K562 (cell line): ENCODE results near the gene SPECC1L. TPM values are rescaled to one million over a fixed set of nuclear protein-coding genes. Genes with fewer than 3 reads are reported as not detected.

Source experiments
- ATAC-seq: fragments of 200-7000 bp; cut with Tn5 transposase; 3 replicates; pipeline ENCODE4 v1.9.1; 2020; ENCODE audit warnings: moderate library complexity
- BruUV-seq: library from RNA; stranded (reverse); fragments of 400-500 nt; replicated peaks from 2 replicates; lab custom pipeline; 2021; lab: Mats Ljungman, UMichigan
- CTCF ChIA-PET: fragments of 300-600 bp; formaldehyde crosslinking; extraction: SDS; loops from one replicate; lab custom pipeline; 2021; ENCODE audit warnings: low intra/inter-chr PET ratio; lab: Yijun Ruan, JAX
- POLR2A ChIA-PET: fragments of 300-600, 350-650 bp; sonication (Branson Sonifier 250); formaldehyde crosslinking; extraction: SDS; loops from one replicate; lab custom pipeline; 2021; ENCODE audit warnings: antibody characterized with exemption, inconsistent platforms; lab: Yijun Ruan, JAX
- DNase-seq, 4 experiments: peaks; one replicate each; pipeline versions ENCODE4 v3.0.0 to v3.0.0-alpha.2; 2011 to 2018; ENCODE audit warnings: low spot score in 3 of 4, mixed read lengths in 3 of 4; ENCODE audit errors: extremely low read depth in 1 of 4
- FAIRE-seq: peaks from 2 replicates; lab custom pipeline; 2011; peaks lifted over from hg19 to GRCh38; lab: Jason Lieb, UNC
- H2AFZ ChIP-seq: 2 replicates; pipeline ENCODE4 v1.6.0; 2011; ENCODE audit warnings: low read depth, low read length, control low read depth, inconsistent platforms
- H3K27ac ChIP-seq: fragments of 200-600 bp; 3 replicates; pipeline ENCODE4 v1.8.0; 2011; ENCODE audit warnings: low read depth, mild to moderate bottlenecking, control low read depth, inconsistent platforms, low read length, moderate library complexity, mixed read lengths; ENCODE audit errors: extremely low read depth
- H3K27me3 ChIP-seq, 2 experiments: fragments of 300-600 bp in 1 of 2; 2 replicates in 1 of 2; 3 replicates in 1 of 2; pipeline versions ENCODE4 v1.6.0 to v1.8.0; 2011; ENCODE audit warnings: inconsistent platforms in 2 of 2, low read length in 2 of 2, mild to moderate bottlenecking in 1 of 2, mixed read lengths in 1 of 2, moderate library complexity in 1 of 2; ENCODE audit not compliant: control insufficient read depth in 2 of 2, insufficient read depth in 2 of 2
- H3K36me3 ChIP-seq: fragments of 300-600 bp; 3 replicates; pipeline ENCODE4 v1.8.0; 2011; ENCODE audit warnings: mild to moderate bottlenecking, low read length, inconsistent platforms; ENCODE audit not compliant: control insufficient read depth, insufficient read depth
- H3K4me1 ChIP-seq, 2 experiments: fragments of 200-600 bp in 1 of 2; replicated peaks in 1 of 2; 2 replicates in 1 of 2; 3 replicates in 1 of 2; pipeline versions ENCODE4 v1.5.1 to v1.8.0; 2011; ENCODE audit warnings: inconsistent platforms in 2 of 2, low read length in 2 of 2, mild to moderate bottlenecking in 1 of 2, mixed read lengths in 1 of 2, moderate library complexity in 1 of 2; ENCODE audit not compliant: control insufficient read depth in 2 of 2, insufficient read depth in 2 of 2
- H3K4me2 ChIP-seq: 2 replicates; pipeline ENCODE4 v1.6.1; 2011; ENCODE audit warnings: low read length, control low read depth, inconsistent platforms, mixed read lengths; ENCODE audit not compliant: insufficient read depth
- H3K4me3 ChIP-seq: fragments of 200-600 bp; sonication (generic), shearing (Covaris generic); 2 replicates; pipeline ENCODE4 v1.5.1; 2016; ENCODE audit warnings: control low read depth, inconsistent platforms
- H3K79me2 ChIP-seq: fragments of 200-600 bp; 3 replicates; pipeline ENCODE4 v1.8.0; 2011; ENCODE audit warnings: low read length, inconsistent platforms; ENCODE audit not compliant: control insufficient read depth, insufficient read depth
- H3K9ac ChIP-seq, 2 experiments: 2 replicates each; pipeline versions ENCODE4 v1.6.0 to v1.6.1; 2011; ENCODE audit warnings: low read depth in 2 of 2, low read length in 2 of 2, control low read depth in 1 of 2, inconsistent platforms in 1 of 2, mild to moderate bottlenecking in 1 of 2, mixed read lengths in 1 of 2; ENCODE audit not compliant: insufficient read depth in 1 of 2
- H3K9me1 ChIP-seq: one replicate; pipeline ENCODE4 v1.6.0; 2011; ENCODE audit warnings: inconsistent platforms, mild to moderate bottlenecking, low read length, moderate library complexity; ENCODE audit not compliant: control insufficient read depth, insufficient read depth
- H3K9me3 ChIP-seq: replicated peaks from 2 replicates; pipeline ENCODE4 v1.5.1; 2011; ENCODE audit warnings: low read depth, low read length, inconsistent platforms; ENCODE audit not compliant: control insufficient read depth, insufficient read depth
- H4K20me1 ChIP-seq: replicated peaks from 2 replicates; pipeline ENCODE4 v1.6.1; 2011; ENCODE audit warnings: low read length, inconsistent platforms, mixed read lengths; ENCODE audit not compliant: control insufficient read depth, insufficient read depth
- BRCA1 ChIP-seq, 2 experiments: fragments of 450-650 bp in 1 of 2; sonication (generic) in 1 of 2; formaldehyde crosslinking in 1 of 2; IDR thresholded peaks; 2 replicates each; pipeline versions ENCODE4 v1.5.0 to v1.6.1; 2017 to 2020; ENCODE audit warnings: mild to moderate bottlenecking in 1 of 2, missing genetic modification reagents in 1 of 2
- CEBPB ChIP-seq: fragments of 450-650 bp; IDR thresholded peaks from 2 replicates; pipeline ENCODE4 v1.6.1; 2016; ENCODE audit warnings: missing genetic modification characterization, missing compliant biosample characterization
- CLOCK ChIP-seq: fragments of 250-450 bp; sonication (Bioruptor Pico); IDR thresholded peaks from 2 replicates; pipeline ENCODE4 v1.4.0; 2020; ENCODE audit warnings: mild to moderate bottlenecking, moderate library complexity, borderline replicate concordance
- HNRNPL ChIP-seq: fragments of 200-400 bp; formaldehyde crosslinking; IDR thresholded peaks from 2 replicates; pipeline ENCODE4 v1.6.1; 2017; ENCODE audit warnings: low read depth, mild to moderate bottlenecking, low read length
- MBD2 ChIP-seq: sonication (generic); IDR thresholded peaks from 2 replicates; pipeline ENCODE4 v1.6.1; 2016; ENCODE audit warnings: low read depth, borderline replicate concordance
- MEF2D ChIP-seq: conservative IDR thresholded peaks from 2 replicates; pipeline ENCODE4 v1.6.1; 2016; ENCODE audit warnings: low read depth, missing genetic modification characterization, missing compliant biosample characterization
- MTF1 ChIP-seq: fragments of 250-450 bp; sonication (Bioruptor Pico); IDR thresholded peaks from 2 replicates; pipeline ENCODE4 v1.9.0; 2021; ENCODE audit warnings: moderate library complexity, mild to moderate bottlenecking, inconsistent platforms, borderline replicate concordance
- NFXL1 ChIP-seq: fragments of 450-650 bp; formaldehyde crosslinking; IDR thresholded peaks from 2 replicates; pipeline ENCODE4 v1.4.0; 2021; ENCODE audit warnings: mild to moderate bottlenecking
- RFX7 ChIP-seq: fragments of 250-450 bp; sonication (Bioruptor Pico); IDR thresholded peaks from 2 replicates; pipeline ENCODE4 v1.5.1; 2021; ENCODE audit warnings: mild to moderate bottlenecking
- RNF2 ChIP-seq: sonication (generic); IDR thresholded peaks from 2 replicates; pipeline ENCODE4 v1.6.1; 2016
- ZFPM2 ChIP-seq: fragments of 250-450 bp; sonication (Bioruptor Pico); IDR thresholded peaks from 2 replicates; pipeline ENCODE4 v1.5.1; 2022; ENCODE audit warnings: mild to moderate bottlenecking
- WGBS: fragments of 100-300 bp; shearing (Covaris generic); methylation state at CpG from one replicate; pipeline ENCODE4 v1.1.6; 2016; ENCODE audit warnings: low coverage, mixed read lengths; ENCODE audit not compliant: insufficient coverage; ENCODE audit errors: missing lambda C conversion rate; 5-methylcytosine and 5-hydroxymethylcytosine counted together
- in situ Hi-C: fragments of 300-500 bp; cut with MboI; formaldehyde crosslinking; loops from 4 replicates; pipeline ENCODE4 v1.15.0; 2018; ENCODE audit warnings: inconsistent platforms, mixed read lengths
- intact Hi-C: fragments of 100-400 bp; cut with micrococcal nuclease; formaldehyde crosslinking; loops from 2 replicates; pipeline ENCODE4 v1.14.2; 2022
- polyA plus RNA-seq, 8 experiments: library from polyadenylated mRNA; depleted of rRNA in 4 of 8; stranded (reverse) in 5 of 8; unstranded in 3 of 8; fragments of >200 nt; fragmentation: Nextera tagmentation in 2 of 8; fragmentation: Illumina TruSeq in 1 of 8; extraction: Ambion mirVana in 2 of 8; extraction: Trizol in 1 of 8; gene quantifications; 2 replicates each; pipeline versions ENCODE4 v1.2.1 to v1.2.3, GENCODE V29; 2011 to 2014; ENCODE audit warnings: inconsistent platforms in 1 of 8, missing spikeins in 1 of 8
- total RNA-seq, 7 experiments: library from RNA; depleted of rRNA in 6 of 7; stranded (reverse); fragments of >200 nt in 6 of 7; fragmentation: Illumina TruSeq in 2 of 7; extraction: Trizol in 2 of 7; gene quantifications; 2 replicates each; pipeline versions ENCODE4 v1.2.1 to v1.2.3, GENCODE V29; 2011 to 2021; ENCODE audit warnings: low replicate concordance in 1 of 7
- TF ChIP-seq, protein P1 (sequence below), 2 experiments: fragments of 250-450 bp in 1 of 2; fragments of 450-650 bp in 1 of 2; sonication (Bioruptor Pico) in 1 of 2; IDR thresholded peaks; 2 replicates each; pipeline versions ENCODE4 v1.6.1 to v1.8.0; 2016 to 2021; ENCODE audit warnings: mild to moderate bottlenecking in 2 of 2, moderate library complexity in 2 of 2, missing compliant biosample characterization in 1 of 2, missing genetic modification characterization in 1 of 2
- TF ChIP-seq, protein P2 (sequence below): fragments of 250-450 bp; sonication (Bioruptor Pico); IDR thresholded peaks from 2 replicates; pipeline ENCODE4 v1.8.0; 2022; ENCODE audit warnings: inconsistent platforms, mild to moderate bottlenecking, moderate library complexity, borderline replicate concordance
- TF ChIP-seq, protein P3 (sequence below): fragments of 200-400 bp; formaldehyde crosslinking; IDR thresholded peaks from 2 replicates; pipeline ENCODE4 v1.6.1; 2017; ENCODE audit warnings: mild to moderate bottlenecking, low read depth, low read length, moderate library complexity

SPECC1L gene
- total and polyA plus RNA-seq, 9 of the 15 experiments (the other 6 are each of a cell fraction or from before 2014, with no cell fraction given) = 1.4 to 27.9 (median 14.5) TPM

DNA sequence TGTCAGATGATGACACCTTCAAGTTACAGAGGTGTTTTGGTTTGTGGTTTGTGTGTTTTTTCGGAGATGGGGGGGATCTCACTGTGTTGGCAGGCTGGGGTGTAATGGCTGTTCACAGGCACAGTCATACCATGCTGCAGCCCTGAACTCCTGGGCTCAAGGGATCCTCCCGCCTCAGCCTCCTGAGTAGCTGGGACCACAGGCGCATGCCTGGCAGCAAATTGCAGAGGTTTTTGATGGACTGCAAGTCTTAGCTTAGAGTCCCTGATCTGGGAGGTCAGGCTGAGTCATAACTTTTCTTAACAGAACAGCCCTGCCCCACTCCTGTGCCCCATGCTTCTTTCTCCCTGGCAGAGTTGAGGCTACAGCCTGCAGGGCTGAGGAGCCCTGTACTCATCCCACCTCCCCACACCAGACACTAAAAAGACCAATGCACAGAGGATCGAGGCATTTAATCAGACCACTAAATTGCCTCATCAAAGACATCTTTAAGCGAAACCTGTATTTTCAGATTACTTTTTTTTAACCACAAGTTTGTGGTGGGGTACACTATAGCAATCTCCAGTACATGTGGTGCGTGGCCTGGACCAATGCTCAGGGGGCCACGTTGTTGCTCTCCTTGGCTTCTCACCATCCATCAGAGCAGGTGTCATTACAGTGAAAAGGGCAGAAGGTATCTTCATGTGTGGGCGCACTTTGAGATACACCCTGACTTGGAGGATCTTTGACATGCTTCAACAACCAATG is 139.7 kb downstream of the SPECC1L start:
- Histone ChIP-seq H3K27me3 (no peaks in the 10 kb centered on the region), H4K20me1 (no peaks in the 10 kb centered on the region; the same call in 1 of the 2 replicates), H3K27ac (no peak overlapping the region), H3K9ac (no peak overlapping the region), H3K79me2 (no peaks in the 10 kb centered on the region), H3K4me1 (peaks cover 10 to 16% of the 10 kb centered on the region in 2 experiments; a peak in 4 of 5 replicates), H3K36me3 (peaks cover 24% of the 10 kb centered on the region; the same call in 1 of the 3 replicates), H3K9me3 (no peaks in the 10 kb centered on the region), H2AFZ (no peak overlapping the region), H3K9me1 (no peaks in the 10 kb centered on the region), H3K4me2 (no peak overlapping the region), H3K4me3 (no peak overlapping the region)
- no TSS peak for BruUV-seq
- ATAC-seq (no peak), FAIRE-seq (no peak), DNase-seq (no peak)
- in situ Hi-C loops = loop anchor here (10.0 kb wide), 1 partner anchor 365 kb away; the partner anchor contains the start of gene PIWIL3
- intact Hi-C loops = no loop called here
- POLR2A ChIA-PET = interaction anchor here (0.7 kb wide), 1 partner anchor 78 kb away, joined by 3 read pairs; no protein-coding TSS in a partner anchor
- CTCF ChIA-PET = no interaction called here
- WGBS = 87% methylated on average over 8 of the region's 8 CpGs
- no peak for TF ChIP-seq CLOCK (CRISPR knock-in tag)
- no peak for TF ChIP-seq RFX7 (CRISPR knock-in tag)
- TF ChIP-seq, protein P1, sequence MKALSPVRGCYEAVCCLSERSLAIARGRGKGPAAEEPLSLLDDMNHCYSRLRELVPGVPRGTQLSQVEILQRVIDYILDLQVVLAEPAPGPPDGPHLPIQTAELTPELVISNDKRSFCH (CRISPR knock-in tag; IDR thresholded peaks at IDR 0.05) = no peak
- TF ChIP-seq, protein P1 (tag; IDR thresholded peaks at IDR 0.05) = no peak
- TF ChIP-seq, protein P2, sequence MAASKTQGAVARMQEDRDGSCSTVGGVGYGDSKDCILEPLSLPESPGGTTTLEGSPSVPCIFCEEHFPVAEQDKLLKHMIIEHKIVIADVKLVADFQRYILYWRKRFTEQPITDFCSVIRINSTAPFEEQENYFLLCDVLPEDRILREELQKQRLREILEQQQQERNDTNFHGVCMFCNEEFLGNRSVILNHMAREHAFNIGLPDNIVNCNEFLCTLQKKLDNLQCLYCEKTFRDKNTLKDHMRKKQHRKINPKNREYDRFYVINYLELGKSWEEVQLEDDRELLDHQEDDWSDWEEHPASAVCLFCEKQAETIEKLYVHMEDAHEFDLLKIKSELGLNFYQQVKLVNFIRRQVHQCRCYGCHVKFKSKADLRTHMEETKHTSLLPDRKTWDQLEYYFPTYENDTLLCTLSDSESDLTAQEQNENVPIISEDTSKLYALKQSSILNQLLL (CRISPR knock-in tag) = no peak
- TF ChIP-seq HNRNPL = no peak
- no peak for TF ChIP-seq MBD2
- TF ChIP-seq MTF1 = no peak
- TF ChIP-seq BRCA1 (IDR thresholded peaks at IDR 0.05) = no peak
- TF ChIP-seq BRCA1 (CRISPR knock-in tag; IDR thresholded peaks at IDR 0.05) = no peak
- TF ChIP-seq NFXL1 = no peak
- no peak for TF ChIP-seq RNF2
- TF ChIP-seq, protein P3, sequence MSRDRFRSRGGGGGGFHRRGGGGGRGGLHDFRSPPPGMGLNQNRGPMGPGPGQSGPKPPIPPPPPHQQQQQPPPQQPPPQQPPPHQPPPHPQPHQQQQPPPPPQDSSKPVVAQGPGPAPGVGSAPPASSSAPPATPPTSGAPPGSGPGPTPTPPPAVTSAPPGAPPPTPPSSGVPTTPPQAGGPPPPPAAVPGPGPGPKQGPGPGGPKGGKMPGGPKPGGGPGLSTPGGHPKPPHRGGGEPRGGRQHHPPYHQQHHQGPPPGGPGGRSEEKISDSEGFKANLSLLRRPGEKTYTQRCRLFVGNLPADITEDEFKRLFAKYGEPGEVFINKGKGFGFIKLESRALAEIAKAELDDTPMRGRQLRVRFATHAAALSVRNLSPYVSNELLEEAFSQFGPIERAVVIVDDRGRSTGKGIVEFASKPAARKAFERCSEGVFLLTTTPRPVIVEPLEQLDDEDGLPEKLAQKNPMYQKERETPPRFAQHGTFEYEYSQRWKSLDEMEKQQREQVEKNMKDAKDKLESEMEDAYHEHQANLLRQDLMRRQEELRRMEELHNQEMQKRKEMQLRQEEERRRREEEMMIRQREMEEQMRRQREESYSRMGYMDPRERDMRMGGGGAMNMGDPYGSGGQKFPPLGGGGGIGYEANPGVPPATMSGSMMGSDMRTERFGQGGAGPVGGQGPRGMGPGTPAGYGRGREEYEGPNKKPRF = no peak
- TF ChIP-seq ZFPM2 = no peak
- no peak for TF ChIP-seq MEF2D
- TF ChIP-seq CEBPB (tag) = no peak
